Measurements from ENCODE around the gene GTF2F2. TPM values are rescaled to one million over a fixed set of nuclear protein-coding genes. Genes with fewer than 3 reads are reported as not detected.
"Not testable (repeated sequence)": the region's sequence is repeated elsewhere in the genome, so short reads cannot be mapped to it uniquely, and the experiment has no call there.

Gene GTF2F2
- total RNA-seq, 1 donor from 2014 or later: 22.6 TPM

DNA sequence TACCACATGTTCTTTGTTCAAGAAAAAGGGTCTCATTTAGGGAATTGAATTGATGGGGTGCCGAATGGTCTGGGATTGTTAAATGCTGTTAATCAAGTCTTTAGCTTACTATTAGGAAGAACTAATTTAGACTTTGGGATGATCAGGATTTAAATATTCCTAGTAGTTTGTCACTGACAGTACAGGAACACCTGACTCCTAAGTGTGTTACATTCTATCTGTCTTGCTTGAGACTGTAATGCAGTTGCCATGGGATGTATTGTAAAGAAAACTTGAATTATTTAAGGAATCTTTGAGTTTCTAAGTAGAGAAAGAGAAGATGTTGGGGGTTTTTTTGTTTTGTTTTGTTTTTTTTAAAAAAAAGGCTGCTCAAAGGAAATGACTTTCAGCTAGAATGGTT, 98.4 kb downstream of the GTF2F2 start:
- DNase-seq: no peak

DNA sequence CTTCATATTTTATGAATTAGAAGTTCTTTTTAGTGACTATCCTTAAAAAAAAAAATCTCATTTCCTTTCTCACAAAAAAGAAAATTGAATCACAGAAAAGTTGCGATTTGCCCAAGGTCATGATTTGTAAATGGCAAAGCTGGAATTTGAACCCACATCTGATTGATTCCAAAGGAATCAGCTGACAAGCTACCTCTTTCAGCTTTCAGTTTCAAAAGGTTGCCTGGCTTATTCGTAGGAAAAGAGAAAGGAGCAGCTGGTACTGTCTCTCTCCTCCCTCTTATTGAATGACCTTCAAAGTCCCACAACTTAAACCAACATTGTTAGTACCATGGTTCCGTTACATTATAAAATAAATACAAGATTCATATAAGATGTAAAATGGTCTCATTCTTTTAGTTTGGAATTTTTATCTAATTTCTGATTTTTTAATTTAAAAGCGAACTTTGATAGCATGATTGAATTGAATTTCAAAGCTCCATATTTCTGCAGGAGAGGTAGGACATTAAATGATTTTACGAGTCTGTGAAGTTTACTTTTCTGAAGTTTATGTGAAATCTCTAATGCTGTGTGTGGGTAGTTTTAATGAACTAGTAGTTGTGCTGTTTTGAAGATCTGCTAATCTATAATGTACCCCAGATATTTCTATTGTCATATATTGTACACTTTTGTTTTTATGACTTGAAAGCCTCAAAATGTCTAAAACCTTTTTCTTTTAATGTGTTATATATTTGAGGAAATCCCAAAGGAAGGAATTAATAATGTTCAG, 99.0 kb downstream of the GTF2F2 start:
- DNase-seq: no peak

DNA sequence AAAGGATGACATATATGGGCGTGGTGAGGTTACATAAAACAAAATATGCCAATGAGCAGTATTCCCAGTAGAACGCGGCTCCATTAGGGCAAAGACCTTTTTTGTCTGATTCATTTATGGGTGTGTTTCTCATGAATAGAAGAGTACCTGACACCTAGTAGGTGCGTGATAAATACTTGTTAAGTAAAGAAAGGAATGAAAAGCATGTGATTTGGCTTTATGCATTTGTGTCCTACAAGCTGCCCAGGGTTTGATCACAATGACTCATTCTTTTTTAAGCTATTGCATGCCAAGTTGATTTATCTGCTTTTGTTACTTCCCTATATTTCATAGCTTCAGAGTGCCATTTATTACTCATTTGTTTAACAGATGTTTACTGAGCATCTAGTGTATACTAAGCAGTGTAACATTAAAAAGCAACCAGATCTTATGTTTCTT, 99.6 kb downstream of the GTF2F2 start:
- DNase-seq: peak; percentile 68

DNA sequence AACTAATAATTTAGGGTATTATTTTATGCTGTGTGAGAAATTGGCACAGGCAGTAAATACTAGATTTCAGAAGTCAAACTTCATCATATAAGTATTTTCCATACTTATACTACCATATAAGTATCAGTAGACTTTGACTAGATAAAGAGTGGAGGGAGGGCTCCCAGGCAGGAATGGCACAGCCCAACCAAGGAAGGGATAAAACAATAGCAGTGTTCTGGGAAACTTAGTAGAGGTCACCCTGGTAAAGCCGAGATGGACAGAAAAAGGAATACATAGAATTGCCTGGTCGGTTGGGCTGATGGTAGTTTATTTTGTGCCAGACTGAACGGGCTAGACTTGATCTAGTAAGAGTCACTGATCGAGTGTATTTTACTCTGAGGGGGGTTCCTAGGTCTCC, 100.1 kb downstream of the GTF2F2 start:
- DNase-seq: no peak

DNA sequence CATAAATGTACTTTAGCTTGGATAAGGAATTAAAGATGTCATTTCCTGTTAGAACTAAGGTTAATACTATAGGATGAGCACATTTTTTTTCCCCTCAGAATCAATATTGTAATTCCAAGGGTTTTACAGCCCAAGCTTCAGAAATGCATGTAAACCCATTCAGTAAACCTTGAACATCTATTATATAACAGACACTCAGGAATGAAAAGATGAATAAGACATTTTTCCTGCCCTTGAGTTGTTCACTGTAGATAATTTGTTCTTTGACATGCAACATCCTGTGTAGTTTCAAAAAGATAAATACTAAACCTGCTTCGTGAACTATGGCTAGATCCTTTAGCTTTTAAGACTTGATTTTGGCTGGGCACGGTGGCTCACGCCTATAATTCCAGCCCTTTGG, 102.2 kb downstream of the GTF2F2 start:
- no peak for DNase-seq

DNA sequence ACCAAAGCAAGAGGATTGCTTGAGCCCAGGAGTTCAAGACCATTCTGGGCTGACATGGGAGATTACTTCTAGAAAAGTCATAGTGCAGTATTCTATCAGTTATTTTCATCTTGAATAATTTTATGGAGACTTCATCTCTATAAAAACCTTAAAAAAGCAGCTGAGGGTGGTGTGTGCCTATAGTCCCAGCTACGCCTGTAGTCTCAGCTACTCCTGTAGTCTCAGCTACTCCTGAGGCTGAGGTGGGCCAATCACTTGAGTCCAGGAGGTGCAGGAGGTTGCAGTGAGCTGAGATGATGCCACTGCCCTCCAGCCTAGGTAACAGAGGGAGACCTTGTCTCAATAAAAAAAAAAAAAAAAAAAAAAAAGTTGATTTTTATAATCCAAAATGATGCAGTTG, 102.6 kb downstream of the GTF2F2 start:
- DNase-seq: no peak

DNA sequence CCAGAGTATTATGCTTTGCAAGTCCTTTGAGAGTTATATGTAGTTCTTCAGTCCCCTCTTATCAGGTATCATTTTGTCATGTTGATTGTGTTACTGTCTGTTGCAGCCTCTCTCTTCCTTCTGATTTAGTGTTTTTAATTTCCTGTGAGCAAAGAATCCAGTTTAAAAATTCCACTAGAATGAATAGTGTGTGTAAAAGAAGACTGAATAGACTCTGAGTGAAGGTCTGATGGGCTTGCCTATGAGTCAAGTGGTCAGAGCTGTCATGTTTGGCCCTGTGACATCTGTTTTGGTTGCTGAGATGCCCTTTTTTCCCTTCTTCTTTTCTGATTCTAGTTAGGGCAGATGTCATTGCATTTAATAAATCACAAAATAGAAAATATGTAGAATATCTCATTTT, 103.9 kb downstream of the GTF2F2 start:
- DNase-seq: no peak

DNA sequence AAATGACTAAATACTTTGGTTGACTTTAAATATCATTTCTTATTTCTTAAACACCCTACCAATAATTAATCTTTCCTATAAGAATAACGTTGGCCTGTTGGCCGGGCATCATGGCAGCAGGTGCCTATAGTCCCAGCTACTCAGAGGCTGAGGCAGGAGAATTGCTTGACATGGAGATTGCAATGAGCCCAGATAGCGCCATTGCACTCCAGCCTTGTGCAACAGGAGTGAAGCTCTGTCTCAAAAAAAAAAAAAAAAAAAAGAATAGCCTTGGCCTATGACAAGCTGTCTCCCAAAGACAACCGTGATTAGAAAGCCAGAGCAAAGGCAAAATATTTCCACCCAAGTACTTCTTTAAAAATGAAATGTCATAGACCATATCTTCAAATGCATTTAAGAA, 105.1 kb downstream of the GTF2F2 start:
- DNase-seq: no peak

DNA sequence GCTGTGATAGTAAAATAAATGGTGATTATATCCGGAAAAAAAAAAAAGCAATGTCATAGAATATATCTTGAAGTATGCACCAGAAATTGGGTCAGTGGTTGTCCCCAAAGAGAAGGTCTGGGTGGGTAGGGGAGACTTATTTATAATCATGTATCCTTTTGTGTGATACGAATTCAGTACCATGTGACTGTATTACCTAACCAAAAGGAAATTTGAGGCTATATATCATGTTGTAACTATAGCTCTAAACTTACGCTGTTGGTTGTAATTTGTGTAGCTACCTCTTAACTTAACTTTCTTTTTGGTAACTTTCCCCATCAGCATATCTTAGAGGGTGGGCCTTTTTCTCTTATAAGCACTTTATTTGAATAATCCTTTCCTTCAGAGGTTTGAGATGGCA, 105.7 kb downstream of the GTF2F2 start:
- DNase-seq: no peak

DNA sequence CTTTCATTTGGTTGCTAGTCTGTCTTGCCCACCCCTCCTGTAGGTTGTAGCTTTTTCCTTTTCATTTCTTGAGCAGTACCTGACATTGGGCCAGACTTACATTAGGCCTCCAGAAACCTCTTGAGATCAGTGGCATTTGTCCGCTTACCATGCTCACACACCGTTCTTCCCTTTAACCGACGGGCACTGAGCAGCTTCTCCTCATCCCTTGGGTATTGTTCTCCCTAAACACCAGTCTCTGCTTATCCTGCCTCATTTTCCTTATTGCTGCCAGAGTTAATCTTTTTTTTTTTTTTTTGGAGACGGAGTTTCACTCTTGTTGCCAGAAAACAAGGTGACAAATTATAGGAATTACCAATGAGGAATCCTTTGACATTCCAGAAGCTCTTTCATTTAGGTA, 107.7 kb downstream of the GTF2F2 start:
- DNase-seq: no peak

DNA sequence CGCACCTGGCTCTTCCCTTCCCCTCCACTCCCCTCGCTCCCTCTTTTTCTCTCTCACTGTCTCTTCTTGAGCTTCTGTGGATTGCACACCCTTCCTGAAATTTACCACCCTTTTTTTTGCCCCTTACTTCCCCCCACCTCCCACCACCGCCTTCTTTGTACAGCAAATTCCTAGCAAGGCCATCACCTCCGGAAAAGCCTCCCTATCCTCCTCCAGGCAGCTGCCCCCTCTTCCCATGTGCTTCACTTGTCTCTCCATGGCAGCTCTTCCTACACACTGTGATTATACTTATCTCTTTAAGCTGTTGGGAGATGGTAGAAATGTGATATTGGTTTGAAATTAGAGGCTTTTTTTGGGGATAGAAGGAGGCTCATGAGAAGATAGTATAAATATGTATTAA, 108.9 kb downstream of the GTF2F2 start:
- no peak for DNase-seq

DNA sequence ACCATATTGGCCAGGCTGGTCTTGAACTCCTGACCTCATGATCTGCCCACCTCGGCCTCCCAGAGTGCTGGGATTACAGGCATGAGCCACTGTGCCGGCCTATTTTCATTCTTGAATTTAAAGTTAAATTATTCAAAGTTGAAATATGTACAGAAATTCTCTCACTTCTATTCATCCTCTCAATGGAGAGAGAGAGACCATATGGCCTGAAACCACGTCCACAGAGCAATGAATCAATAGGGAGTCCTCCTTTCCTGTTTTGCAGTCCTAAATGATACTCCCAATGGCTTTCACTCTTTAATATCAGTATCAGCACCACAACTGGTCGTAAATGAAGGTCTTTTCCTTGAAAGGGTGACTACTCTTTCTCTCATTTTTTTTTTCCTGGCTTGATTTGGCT, 111.0 kb downstream of the GTF2F2 start:
- DNase-seq: no peak

DNA sequence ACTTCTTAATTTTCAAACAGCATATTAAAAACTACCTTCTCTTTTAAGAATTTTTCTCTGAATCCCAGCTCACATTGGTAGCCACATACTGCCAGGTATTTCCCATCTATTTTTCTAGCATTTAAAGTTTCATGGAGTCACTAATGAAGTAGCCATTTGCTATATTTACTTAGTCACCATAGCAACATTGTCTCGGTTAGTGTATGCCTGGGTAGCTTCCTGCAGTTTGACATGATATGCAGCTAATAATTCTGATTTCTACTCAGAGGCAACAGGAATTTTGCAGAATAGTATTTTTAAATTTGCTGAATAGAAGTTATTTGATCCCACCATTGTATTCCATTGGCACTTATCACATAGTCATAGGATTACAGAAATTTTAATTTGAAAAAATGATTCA, 111.4 kb downstream of the GTF2F2 start:
- DNase-seq: no peak

DNA sequence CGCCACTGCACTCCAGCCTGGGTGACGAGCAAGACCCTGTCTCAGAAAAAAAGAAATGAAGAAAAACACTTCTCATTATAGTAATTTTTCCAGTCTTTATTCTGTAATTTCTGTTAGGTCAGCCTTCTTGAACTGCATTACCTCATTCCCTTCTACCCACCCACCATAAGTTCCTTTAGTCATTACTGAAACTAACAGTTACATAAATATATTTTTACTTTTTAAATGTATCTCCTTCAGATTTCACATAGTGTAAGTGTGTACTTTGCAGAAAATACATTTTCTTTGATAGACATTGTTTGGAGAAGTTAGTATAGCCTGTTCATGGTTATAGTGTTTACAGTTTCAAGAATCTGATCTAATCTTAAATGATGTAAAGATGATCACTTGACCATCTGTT, 112.3 kb downstream of the GTF2F2 start:
- no peak for DNase-seq

DNA sequence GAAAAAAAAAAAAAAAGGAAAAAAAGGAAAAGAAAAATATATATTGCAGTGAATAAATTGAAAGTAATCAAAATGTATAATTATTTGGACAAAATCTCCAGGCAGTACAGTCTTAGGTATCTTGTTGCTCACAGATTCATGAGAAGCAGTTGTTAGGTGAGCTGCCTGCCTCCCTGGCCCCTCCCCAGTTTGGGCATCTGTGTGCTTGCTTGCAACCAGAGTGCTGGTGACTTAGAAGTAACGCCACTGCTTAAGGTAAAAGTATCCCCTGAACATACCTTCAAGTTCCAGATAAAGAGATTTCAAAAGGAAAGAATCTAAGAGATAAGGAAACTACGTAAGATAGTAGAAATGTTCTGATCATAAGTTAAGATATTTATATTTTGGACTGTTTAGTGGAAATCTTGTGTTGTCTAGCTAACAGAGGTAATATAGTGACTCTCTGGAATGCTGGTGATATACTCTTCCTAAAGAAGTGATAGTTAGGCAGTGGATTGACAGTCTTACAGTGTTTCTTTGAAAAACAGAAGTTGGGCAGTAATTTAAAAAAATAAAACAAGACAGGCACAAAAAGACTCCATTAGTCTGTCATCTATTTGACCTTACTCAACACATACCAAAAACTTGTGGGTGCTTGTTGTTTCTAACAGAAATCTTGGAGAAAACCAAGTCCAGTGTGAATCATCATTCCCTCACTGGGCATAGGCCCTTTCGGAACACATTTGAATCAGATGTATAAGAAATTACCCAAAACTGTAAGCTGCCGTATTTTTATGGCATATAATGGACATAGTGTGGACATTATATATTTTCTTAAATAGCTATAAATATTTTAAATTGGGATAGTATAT, 118.9 kb downstream of the GTF2F2 start:
- DNase-seq: no peak

DNA sequence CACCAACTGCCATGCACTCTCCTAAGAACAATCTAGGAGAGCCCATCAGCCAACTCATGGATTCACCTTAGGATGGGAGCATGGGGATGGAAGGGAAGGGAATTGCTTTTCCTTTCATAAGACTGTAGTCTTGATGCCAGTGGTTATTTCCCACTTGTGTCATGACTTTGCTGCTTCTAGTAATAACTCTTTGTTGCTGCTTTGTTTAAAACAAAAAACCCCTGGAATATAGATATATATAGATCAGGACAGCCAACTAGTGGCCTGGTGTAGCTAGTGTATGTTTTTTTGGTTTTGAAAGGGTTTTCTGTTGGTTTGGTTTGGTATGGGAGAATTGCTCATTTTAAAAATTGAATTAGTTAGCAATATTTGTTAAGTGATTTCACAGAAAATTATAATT, 119.8 kb downstream of the GTF2F2 start:
- no peak for DNase-seq

DNA sequence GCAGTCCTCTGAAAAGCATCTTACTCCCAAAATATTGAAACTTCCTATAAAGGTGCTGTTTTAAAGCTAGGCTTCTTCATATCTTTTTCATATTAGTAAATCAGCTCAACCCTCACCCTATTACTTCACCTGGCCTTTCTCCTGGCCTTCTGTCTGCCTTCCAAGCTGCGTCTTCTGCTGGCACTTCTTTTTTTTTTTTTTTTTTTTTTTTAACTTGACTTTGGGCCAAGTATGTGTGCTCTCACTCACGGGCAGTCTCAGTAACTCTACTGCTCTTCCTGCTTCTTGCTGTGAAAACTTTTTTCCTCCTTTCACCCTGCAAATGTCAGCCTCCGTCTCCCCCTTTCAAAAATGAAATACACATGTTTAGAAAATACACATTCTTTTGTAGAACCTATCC, 121.8 kb downstream of the GTF2F2 start:
- DNase-seq: no peak

DNA sequence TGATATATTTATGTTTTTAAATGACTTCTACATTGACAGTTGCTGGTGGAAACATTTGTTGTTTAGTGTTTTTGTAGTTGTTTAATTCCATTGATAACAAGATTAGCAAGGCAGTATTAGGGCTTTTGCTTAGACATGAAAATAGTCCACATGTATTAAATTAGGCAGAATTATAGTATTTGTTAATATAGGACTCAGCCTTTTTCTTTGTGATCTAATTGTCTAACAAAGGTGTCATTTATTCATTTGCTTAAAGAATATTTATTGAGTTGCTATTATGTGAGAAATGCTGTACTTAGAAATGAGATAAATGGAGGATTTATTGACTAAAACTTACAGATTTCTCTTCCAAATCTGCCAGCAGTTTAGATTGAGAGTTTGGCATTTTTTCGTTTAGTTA, 122.2 kb downstream of the GTF2F2 start:
- DNase-seq: no peak

DNA sequence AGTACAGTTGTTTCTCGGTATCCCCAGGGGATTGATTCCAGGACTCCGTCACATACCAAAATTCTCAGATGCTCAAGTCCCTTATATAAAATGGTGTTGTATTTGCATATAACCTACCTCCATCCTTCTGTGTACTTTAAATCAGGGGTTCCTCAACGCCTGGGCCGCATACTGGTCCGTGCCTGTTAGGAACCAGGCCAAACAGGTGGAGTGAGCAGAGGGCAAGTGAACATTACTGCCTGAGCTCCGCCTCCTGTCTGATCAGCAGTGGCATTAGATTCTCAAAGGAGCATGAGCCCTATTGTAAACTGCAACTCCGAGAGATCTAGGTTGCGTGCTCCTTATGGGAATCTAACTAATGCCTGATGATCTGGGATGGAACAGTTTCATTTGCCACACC, 122.8 kb downstream of the GTF2F2 start:
- DNase-seq: no peak

DNA sequence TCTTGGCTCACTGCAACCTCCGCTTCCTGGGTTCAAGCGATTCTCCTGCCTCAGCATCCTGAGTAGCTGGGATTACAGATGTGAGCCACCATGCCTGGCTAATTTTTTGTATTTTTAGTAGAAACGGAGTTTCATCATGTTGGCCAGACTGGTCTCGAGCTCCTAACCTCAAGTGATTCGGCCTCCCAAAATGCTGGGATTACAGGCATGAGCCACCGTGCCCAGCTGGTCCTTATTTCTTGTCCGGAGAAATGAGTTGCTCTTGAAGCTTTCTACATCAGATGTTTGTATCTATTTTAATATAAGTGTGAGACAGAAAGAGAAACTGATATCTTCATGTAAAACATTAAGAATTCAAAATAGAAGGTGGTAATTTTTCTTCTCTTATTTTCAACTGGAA, 124.4 kb downstream of the GTF2F2 start:
- DNase-seq: not testable (repeated sequence)

DNA sequence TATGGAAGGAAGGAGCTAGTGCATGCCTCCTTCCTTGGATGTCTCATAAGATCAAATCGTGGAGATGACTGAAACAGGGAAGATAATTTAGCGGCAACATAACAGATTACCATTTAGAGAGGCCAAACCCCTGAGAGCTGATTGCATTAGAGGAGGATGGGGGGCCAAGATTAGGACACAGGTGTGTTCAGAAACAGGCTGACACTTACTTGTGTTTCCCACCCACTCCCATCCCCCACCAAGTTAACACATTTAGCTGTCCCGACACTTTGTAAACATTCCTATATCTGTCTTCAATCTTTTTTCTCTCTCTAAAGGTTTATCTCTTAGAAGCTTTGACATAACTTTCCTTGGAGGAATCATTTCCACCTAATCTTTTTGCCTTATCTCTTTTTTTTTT, 129.4 kb downstream of the GTF2F2 start:
- no peak for DNase-seq

DNA sequence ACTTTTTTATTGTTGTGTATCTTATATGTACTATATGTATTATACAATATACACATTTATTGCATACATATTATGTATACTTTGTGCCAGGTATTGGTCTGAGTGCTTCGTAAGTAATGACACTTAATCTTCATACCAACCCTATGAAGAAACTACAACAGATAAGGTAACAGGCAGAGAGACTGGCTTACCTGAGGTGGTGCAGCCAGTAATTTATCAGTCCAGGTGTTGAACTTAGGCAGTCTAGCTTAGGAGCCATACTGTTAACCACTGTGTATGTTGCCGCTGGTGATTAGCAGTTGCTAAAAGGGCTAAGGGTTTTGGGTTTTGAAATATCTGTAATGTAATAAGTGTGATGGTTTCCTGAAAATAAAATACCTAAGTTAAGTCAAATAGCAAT, 134.1 kb downstream of the GTF2F2 start:
- no peak for DNase-seq

DNA sequence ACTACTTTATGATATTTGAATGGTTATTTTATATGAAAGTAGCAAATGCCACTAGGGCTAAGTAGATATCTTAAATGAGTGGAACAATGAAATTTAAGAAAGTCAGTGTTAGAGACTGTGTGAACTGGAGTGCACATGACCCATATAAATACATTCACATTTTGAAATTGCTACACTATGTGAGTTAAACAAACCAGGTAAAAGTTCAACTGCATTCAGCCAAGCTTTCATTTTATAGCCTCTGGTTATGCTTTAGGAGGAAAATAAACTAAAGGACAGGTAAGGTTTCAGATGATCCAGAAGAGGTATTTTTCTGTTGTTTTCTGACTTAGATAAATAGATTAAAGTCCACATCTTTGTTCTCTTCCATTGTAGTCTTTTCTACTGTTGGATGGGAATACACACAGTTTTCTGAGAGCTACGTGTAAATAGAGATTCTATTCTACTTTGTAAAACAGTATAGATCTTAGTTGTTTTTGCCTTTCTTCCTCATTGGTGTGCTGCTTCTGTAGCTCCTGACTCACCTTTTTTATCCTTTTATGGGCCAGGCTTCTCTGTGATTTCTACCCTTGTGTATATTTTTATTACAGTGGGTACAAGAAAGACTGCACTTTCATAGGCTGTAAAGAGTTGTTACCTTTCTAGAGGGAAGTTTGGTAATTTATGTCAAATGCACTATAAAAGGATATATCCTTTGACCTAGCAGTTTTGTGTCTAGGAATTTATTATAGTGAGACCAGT, 135.1 kb downstream of the GTF2F2 start:
- no peak for DNase-seq

Data from skin of body (tissue), 2 donors.